LNCAP (cell line): ENCODE data around the gene OR10A5.

Source experiments
- TF ChIP-seq, protein P1 (sequence below): fragments of 450-650 bp; IDR thresholded peaks from 2 replicates; pipeline ENCODE4 v1.5.1; 2017; ENCODE audit warnings: mild to moderate bottlenecking

The OR10A5 gene

GRCh38 chr11:6845383-6845782 is at the start of gene OR10A5:
Gene OR10A5, plus strand, starts transcription at chr11:6845683. Its CDS starts 0 bp downstream, at chr11:6845683.
- TF ChIP-seq, protein P1, sequence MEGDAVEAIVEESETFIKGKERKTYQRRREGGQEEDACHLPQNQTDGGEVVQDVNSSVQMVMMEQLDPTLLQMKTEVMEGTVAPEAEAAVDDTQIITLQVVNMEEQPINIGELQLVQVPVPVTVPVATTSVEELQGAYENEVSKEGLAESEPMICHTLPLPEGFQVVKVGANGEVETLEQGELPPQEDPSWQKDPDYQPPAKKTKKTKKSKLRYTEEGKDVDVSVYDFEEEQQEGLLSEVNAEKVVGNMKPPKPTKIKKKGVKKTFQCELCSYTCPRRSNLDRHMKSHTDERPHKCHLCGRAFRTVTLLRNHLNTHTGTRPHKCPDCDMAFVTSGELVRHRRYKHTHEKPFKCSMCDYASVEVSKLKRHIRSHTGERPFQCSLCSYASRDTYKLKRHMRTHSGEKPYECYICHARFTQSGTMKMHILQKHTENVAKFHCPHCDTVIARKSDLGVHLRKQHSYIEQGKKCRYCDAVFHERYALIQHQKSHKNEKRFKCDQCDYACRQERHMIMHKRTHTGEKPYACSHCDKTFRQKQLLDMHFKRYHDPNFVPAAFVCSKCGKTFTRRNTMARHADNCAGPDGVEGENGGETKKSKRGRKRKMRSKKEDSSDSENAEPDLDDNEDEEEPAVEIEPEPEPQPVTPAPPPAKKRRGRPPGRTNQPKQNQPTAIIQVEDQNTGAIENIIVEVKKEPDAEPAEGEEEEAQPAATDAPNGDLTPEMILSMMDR, result no peak

DNA sequence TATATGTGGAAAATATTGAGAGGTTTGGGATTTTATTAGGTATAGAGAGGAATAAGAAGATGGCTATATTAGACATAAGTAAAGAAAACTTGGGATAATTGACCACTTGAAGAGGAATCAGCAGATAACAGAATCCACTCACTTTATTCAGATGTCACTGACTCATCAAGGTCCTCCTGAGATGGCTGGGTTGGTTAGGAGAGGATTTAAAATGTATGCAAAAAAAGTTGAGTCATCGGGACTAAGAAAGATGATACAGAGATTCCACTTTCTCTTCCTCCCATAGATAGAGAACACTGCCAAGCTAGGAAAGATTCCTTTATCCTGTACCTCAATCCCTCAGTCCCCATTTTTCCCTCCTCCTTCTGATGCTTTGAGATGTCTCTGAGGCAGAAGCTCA is 46.1 kb upstream of the OR10A5 start, which contains the start of gene OR6A2:
TSS of gene OR6A2 (minus strand) at position 288 of the 400 bp plus-strand sequence. CDS start 3,981 bp downstream, outside the sequence.
- TF ChIP-seq, protein P1, result no peak

DNA sequence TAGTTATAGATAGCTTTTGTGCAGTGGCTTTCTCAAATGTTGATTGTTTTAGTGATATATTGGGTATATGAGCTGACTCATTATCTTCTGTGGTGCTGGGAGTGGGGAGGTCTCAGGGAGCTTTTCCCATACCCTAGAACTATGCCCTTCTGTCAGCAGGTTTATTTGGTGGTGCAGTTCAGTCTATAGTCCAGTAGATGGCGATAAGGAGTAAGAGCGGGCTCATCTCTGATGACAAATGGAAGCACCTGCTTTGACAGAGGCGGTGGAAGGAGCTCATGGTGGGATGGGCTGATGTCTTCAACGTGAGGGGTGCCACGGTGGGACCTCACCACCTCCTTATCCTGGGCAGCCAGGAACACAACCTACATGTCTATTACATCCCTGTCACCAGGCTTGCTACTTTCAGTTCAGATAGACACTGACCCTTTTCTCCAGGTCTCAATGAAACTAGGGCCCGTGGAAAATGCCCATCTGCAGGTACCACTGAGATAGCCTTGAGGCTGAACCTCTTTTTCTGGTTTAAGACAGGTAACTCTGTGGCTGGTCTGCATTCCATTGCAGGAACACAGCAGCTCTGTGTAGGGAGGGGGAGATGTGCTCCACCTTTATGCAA is 33.0 kb upstream of the OR10A5 start:
- TF ChIP-seq, protein P1, result peak; percentile 90

GRCh38 chr11:6813656-6814055 is 31.8 kb upstream of the OR10A5 start:
- TF ChIP-seq, protein P1, result no peak

DNA sequence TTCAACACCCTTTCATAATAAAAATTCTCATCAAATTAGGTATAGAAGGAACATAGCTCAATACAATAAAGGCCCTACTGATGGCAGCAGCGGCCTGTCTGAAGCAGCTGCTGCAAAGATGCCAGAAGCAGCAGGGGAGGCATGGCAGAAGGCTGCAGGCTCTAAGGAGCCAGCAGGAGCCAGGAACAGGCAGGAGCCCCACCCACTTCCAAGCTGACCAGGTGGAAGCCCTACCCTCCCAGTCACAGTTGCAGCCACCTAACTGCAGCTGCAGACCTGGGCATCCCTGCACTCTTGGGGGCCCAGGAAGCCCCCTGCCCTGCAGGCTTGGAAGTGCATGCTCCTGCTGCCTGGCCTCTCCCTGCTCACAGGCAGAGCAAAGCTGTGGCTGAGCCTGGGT is 27.8 kb upstream of the OR10A5 start:
- TF ChIP-seq, protein P1, result no peak

DNA sequence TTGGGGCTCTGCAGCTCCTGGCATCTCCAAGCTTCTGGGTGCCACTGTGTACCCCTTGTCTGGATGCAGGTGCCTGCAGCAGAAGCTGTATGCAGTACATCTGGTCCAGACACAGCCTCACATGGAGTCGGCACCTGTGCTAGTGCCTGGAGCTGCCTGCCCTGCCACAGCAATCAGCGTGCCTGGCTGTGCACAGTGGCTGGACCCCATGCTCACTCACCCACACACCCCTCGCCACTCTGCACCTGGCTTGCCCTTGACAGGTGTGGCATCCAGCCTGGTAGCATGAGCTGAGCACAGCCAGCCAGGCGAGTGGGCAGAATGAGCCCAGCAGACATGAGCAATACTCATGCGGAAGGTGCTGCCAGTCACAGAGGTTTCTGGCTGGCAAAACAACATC is 26.5 kb upstream of the OR10A5 start:
- TF ChIP-seq, protein P1, result no peak

GRCh38 chr11:6824136-6824823 is 21.2 kb upstream of the OR10A5 start:
- TF ChIP-seq, protein P1, result no peak
